ENCODE results near the gene TRAF5. TPM values are rescaled to one million over a fixed set of nuclear protein-coding genes. Genes with fewer than 3 reads are reported as not detected.

Gene TRAF5
- total RNA-seq, 2 donors from 2014 or later: 13.9 to 14.5 TPM

DNA sequence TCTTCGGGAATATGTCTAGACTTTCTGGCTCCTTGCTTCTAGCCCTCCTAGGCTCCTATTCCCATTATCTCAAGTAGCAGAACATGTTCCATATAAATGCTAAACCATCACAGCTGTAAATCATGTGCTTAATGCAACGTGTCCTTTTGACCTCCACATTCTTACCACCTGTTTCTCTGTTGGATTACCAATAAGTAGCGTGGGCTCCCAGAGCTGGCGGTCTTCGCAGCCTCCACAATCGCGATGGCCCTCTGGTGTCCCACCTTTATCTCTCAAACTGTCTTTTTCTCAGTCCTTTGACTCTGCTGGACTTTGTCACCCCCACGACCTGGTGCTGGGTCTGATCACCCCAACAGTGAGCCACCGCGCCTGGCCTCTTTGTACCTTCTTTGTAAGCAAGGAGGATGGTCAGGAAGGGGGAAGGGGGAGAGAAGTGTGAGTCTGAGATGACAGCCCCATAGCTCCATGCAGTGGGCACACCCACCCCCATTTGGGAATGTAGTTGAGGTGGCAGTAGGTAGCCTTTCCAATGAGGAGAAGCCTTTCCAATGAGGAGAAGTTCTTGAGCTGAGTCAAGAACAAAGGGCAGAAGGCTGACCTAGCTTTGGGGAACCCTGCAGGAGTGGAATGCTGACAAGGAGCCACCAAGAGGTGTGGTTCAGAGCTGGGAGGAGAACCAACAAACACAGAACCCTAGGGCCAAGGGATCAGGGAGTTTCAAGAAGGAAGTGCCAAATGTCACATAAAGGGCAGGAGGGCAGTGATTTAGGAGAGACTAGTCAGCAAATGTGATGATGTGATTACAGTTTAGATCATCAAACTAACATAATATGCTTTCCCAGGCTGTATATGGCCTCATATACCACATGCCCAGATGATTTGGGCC is 14.2 kb downstream of the TRAF5 start:
- H3K9ac ChIP-seq (ENCODE audit: low read depth in 2 of 2, low read length in 2 of 2): no peak overlapping the region
- H3K27ac ChIP-seq: no peak overlapping the region
- H3K27me3 ChIP-seq: no peaks in the 10 kb centered on the region
- no peaks in the 10 kb centered on the region for H3K9me3 ChIP-seq
- intact Hi-C loops (cut with DNase I): no loop called here
- H3K4me3 ChIP-seq: no peak overlapping the region
- TF ChIP-seq CTCF (IDR thresholded peaks at IDR 0.05): no peak
- H3K36me3 ChIP-seq: no peaks in the 10 kb centered on the region
- DNase-seq: peak; percentile 65
- H3K4me1 ChIP-seq: peaks cover 21% of the 10 kb centered on the region

DNA sequence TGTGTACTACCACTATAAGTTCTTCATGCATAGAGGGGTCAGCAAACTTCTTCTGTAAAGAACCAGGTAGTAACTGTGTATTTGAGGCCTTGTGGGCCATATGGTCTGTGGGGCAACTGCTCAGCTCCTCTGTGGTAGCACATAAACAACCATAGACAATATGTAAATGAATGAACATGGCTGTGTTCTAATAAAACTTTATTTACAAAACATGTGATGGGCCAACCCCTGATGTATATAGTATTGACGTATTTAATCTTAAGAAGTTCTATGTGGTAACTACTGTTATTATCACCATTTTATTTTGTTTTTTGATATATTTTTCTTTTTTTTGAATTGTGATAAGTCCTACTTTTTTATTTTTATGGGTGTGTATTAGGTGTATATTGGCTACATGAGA is 15.4 kb downstream of the TRAF5 start:
- TF ChIP-seq CTCF (IDR thresholded peaks at IDR 0.05): no peak
- no peaks in the 10 kb centered on the region for H3K9me3 ChIP-seq
- H3K9ac ChIP-seq (ENCODE audit: low read depth in 2 of 2, low read length in 2 of 2): no peak overlapping the region
- no peak overlapping the region for H3K4me3 ChIP-seq
- intact Hi-C loops (cut with DNase I): no loop called here
- H3K27me3 ChIP-seq: no peaks in the 10 kb centered on the region
- H3K27ac ChIP-seq: no peak overlapping the region
- DNase-seq: no peak
- H3K4me1 ChIP-seq: peaks cover 14% of the 10 kb centered on the region
- no peaks in the 10 kb centered on the region for H3K36me3 ChIP-seq

- TF ChIP-seq CTCF (IDR thresholded peaks at IDR 0.05): no peak
- intact Hi-C loops (cut with DNase I): no loop called here
- Histone ChIP-seq H3K27me3 (no peaks in the 10 kb centered on the region), H3K4me1 (peaks cover 9% of the 10 kb centered on the region), H3K27ac (no peak overlapping the region), H3K9ac (ENCODE audit: low read depth in 2 of 2, low read length in 2 of 2) (no peak overlapping the region), H3K36me3 (no peaks in the 10 kb centered on the region), H3K4me3 (no peak overlapping the region), H3K9me3 (no peaks in the 10 kb centered on the region)
- DNase-seq: no peak
Observed at GRCh38 chr1:211343607-211344006, 17.0 kb downstream of the TRAF5 start.

DNA sequence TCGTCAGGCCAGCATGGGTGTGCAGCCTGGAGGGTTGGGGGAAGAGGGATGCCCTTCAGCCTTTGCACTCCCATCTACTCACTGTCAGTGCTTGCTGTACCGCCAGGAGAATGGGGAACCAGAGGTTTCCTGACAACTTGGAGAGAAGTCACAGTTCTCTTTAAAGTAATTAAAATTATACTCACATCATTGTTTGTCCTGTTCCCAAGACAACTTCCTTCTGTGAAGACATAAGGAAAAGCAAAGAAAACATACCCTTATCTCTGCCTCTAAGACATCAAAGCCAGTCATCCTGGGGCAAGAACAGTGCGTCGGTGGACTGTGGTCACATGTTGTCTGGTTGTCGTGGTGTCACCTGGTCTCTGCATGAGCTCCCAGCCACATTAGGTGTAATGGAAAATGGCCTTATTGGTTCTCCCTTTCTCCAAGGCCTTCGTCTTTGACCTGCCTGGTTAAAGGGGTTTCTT is 17.6 kb downstream of the TRAF5 start:
- intact Hi-C loops (cut with DNase I): no loop called here
- Histone ChIP-seq H3K36me3 (no peaks in the 10 kb centered on the region), H3K27me3 (no peaks in the 10 kb centered on the region), H3K9ac (ENCODE audit: low read depth in 2 of 2, low read length in 2 of 2) (no peak overlapping the region), H3K4me3 (no peak overlapping the region), H3K27ac (no peak overlapping the region), H3K4me1 (peaks cover 9% of the 10 kb centered on the region), H3K9me3 (no peaks in the 10 kb centered on the region)
- TF ChIP-seq CTCF (IDR thresholded peaks at IDR 0.05): no peak
- DNase-seq: no peak

- Histone ChIP-seq H3K27me3 (no peaks in the 10 kb centered on the region), H3K4me3 (no peak overlapping the region), H3K4me1 (no peaks in the 10 kb centered on the region), H3K9me3 (no peaks in the 10 kb centered on the region), H3K36me3 (no peaks in the 10 kb centered on the region), H3K27ac (no peak overlapping the region), H3K9ac (ENCODE audit: low read depth in 2 of 2, low read length in 2 of 2) (no peak overlapping the region)
- no peak for DNase-seq
- no peak for TF ChIP-seq CTCF (IDR thresholded peaks at IDR 0.05)
- intact Hi-C loops (cut with DNase I): no loop called here
Observed at GRCh38 chr1:211345719-211346118, 19.1 kb downstream of the TRAF5 start.

All from colonic mucosa (tissue), 4 donors.